Measurements from ENCODE around the gene NANS. TPM values are rescaled to one million over a fixed set of nuclear protein-coding genes. Genes with fewer than 3 reads are reported as not detected.

NANS gene
- total RNA-seq = 10 to 100 TPM; 46.2 to 72.0 (median 58.4) TPM

- TF ChIP-seq POLR2A (IDR thresholded peaks at IDR 0.05) = peak in 3 of 4 donors; percentile 93 to 98 (median 95)
- TF ChIP-seq CTCF (IDR thresholded peaks at IDR 0.05) = no peak
- Histone ChIP-seq H3K36me3 (peaks cover 0 to 15% (median under 1%) of the 10 kb centered on the region in 3 donors), H3K4me1 (peaks cover 7 to 39% (median 7%) of the 10 kb centered on the region in 3 donors), H3K9me3 (no peaks in the 10 kb centered on the region), H3K4me3 (peak within 1 kb of the TSS; percentile 64 to 96 (median 82)), H3K27ac (peak within 1 kb of the TSS; percentile 90 to 99 (median 96)), H3K27me3 (no peaks in the 10 kb centered on the region)
- WGBS, 2 donors = 0 to 1% methylated on average over 19 to 20 of the region's 80 CpGs
- intact Hi-C loops (cut with DNase I) = no loop called here
- DNase-seq = peak; percentile 71
Observed at GRCh38 chr9:98056269-98057137, at the start of gene NANS. Gene NANS (plus strand): TSS chr9:98056732. CDS start chr9:98056809, 77 bp downstream.

- no peak for DNase-seq
- Histone ChIP-seq H3K27ac (no peak overlapping the region), H3K4me1 (peaks cover 0 to 30% (median 4%) of the 10 kb centered on the region in 3 donors), H3K9me3 (no peaks in the 10 kb centered on the region), H3K4me3 (no peak overlapping the region), H3K36me3 (peaks cover 12 to 99% (median 32%) of the 10 kb centered on the region in 3 donors), H3K27me3 (no peaks in the 10 kb centered on the region)
- intact Hi-C loops (cut with DNase I) = no loop called here
- 75 to 78% methylated on average over 13 of the region's 13 CpGs for WGBS, 2 donors
- TF ChIP-seq POLR2A (IDR thresholded peaks at IDR 0.05) (no peak), CTCF (IDR thresholded peaks at IDR 0.05) (no peak)
Observed at GRCh38 chr9:98007251-98007928, 49.1 kb upstream of the NANS start.

GRCh38 chr9:98008764-98009163, 47.8 kb upstream of the NANS start:
- H3K27ac ChIP-seq = no peak overlapping the region
- WGBS, 2 donors = 64 to 71% methylated on average over 3 of the region's 3 CpGs
- H3K9me3 ChIP-seq = no peaks in the 10 kb centered on the region
- no peaks in the 10 kb centered on the region for H3K27me3 ChIP-seq
- no peak for DNase-seq
- intact Hi-C loops (cut with DNase I) = no loop called here
- H3K36me3 ChIP-seq = peaks cover 26 to 100% (median 45%) of the 10 kb centered on the region in 3 donors
- H3K4me1 ChIP-seq = peaks cover 0 to 20% (median 0%) of the 10 kb centered on the region in 3 donors
- TF ChIP-seq CTCF (IDR thresholded peaks at IDR 0.05) (no peak), POLR2A (IDR thresholded peaks at IDR 0.05) (no peak)
- no peak overlapping the region for H3K4me3 ChIP-seq

GRCh38 chr9:98009437-98009836, 47.1 kb upstream of the NANS start:
- Histone ChIP-seq H3K27me3 (no peaks in the 10 kb centered on the region), H3K9me3 (no peaks in the 10 kb centered on the region), H3K4me3 (no peak overlapping the region), H3K4me1 (peaks cover 0 to 20% (median 0%) of the 10 kb centered on the region in 3 donors), H3K36me3 (peaks cover 28 to 100% (median 47%) of the 10 kb centered on the region in 3 donors), H3K27ac (peak overlapping the region; percentile 3 to 16 (median 9))
- intact Hi-C loops (cut with DNase I) = no loop called here
- TF ChIP-seq POLR2A (IDR thresholded peaks at IDR 0.05) = no peak
- TF ChIP-seq CTCF (IDR thresholded peaks at IDR 0.05) = no peak
- 81% methylated on average over 5 to 6 of the region's 6 CpGs for WGBS, 2 donors
- no peak for DNase-seq

GRCh38 chr9:98009936-98010335, 46.6 kb upstream of the NANS start:
- Histone ChIP-seq H3K9me3 (no peaks in the 10 kb centered on the region), H3K4me1 (peaks cover 0 to 20% (median 0%) of the 10 kb centered on the region in 3 donors), H3K27ac (peak overlapping the region in 2 of 4 donors; percentile 3 to 7), H3K27me3 (no peaks in the 10 kb centered on the region), H3K4me3 (no peak overlapping the region), H3K36me3 (peaks cover 30 to 100% (median 51%) of the 10 kb centered on the region in 3 donors)
- TF ChIP-seq POLR2A (IDR thresholded peaks at IDR 0.05) (no peak), CTCF (IDR thresholded peaks at IDR 0.05) (no peak)
- WGBS, 2 donors = 59 to 68% methylated on average over 1 of the region's 1 CpG
- no peak for DNase-seq
- intact Hi-C loops (cut with DNase I) = no loop called here

All from esophagus squamous epithelium (tissue), 5 donors.